NCI-H2196 treated with DMSO at 0.1 percent for 48 hours (cell line): ENCODE data around the gene GPR42.
"Not testable (repeated sequence)": the region's sequence is repeated elsewhere in the genome, so short reads cannot be mapped to it uniquely, and the experiment has no call there.

Experiments
- DNase-seq: peaks from one replicate; lab custom pipeline; 2025; ENCODE audit not compliant: unreplicated experiment; lab: John Stamatoyannopoulos, UW

The GPR42 gene

DNA sequence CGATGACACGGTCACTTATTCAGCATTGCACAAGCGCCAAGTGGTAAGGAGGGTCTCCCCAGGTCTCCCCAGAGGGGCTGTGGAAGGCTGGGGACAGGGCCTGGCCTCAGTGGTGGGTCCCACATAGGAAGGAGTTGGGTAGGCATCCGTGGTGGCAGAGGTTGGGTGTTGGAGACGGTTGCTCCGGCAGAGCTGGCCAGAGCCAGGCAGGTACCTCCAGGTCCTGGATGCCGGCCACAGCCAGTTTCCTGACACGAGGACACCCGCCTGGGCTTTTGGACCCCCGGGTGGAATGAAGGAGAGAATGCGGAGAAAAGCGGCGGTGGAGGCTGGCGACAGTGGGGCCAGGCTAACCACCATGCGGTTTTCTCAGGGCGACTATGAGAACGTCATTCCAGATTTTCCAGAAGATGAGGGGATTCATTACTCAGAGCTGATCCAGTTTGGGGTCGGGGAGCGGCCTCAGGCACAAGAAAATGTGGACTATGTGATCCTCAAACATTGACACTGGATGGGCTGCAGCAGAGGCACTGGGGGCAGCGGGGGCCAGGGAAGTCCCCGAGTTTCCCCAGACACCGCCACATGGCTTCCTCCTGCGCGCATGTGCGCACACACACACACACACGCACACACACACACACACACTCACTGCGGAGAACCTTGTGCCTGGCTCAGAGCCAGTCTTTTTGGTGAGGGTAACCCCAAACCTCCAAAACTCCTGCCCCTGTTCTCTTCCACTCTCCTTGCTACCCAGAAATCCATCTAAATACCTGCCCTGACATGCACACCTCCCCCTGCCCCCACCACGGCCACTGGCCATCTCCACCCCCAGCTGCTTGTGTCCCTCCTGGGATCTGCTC, 24.4 kb upstream of the GPR42 start:
- DNase-seq: no peak

DNA sequence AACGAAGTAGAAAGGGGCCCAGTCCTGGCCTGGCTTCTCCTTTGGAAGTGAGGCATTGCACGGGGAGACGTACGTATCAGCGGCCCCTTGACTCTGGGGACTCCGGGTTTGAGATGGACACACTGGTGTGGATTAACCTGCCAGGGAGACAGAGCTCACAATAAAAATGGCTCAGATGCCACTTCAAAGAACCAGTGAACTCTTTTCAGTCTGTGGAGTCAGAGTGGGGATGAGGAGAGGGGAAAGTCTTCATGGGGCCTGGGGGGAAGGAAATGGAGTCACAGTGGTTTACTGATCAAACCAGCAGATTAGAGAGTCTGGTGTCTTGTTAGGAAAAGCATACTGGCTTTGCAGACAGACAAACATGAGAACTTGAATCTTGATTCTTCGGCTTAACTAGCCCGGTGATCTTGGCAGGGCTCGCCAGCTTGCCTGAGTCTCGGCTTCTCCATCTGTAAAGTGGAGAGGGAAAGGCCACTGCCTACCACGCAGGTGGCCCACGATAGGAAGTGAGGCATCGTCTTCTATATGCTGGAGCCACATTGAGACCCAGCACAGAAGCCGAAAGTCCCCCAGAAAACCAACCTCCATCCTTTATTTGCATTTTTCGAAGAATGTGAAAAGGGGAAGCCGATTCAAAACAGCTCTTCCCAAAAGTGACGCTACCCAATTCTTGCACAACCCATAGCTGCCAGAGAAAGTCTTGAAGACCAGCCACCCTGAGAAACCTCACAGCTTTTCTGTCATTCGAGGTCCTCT, 23.5 kb upstream of the GPR42 start, which contains the start of gene FFAR1:
Gene FFAR1, plus strand, starts transcription at position 732 of the 759 bp plus-strand sequence. CDS start 3,650 bp downstream, outside the sequence.
- no peak for DNase-seq

DNA sequence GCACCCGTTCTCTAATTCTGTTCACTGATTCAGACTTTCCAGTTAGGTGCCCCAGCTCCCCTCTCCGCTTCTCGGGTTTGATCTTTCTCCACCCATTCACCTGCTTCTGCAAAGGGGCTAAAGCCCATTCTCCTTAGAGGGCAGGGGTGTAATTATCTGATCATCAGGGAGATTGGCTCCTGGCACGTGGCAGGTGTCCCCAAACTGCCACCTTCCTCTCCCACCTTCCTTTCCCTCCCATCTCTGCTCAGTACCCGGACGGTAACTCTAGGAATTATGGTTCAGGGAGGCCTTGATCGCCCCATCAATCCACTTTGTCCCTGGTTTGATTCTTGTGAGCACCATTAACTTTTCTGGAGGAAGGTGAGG, 23.0 kb upstream of the GPR42 start:
- DNase-seq: no peak

DNA sequence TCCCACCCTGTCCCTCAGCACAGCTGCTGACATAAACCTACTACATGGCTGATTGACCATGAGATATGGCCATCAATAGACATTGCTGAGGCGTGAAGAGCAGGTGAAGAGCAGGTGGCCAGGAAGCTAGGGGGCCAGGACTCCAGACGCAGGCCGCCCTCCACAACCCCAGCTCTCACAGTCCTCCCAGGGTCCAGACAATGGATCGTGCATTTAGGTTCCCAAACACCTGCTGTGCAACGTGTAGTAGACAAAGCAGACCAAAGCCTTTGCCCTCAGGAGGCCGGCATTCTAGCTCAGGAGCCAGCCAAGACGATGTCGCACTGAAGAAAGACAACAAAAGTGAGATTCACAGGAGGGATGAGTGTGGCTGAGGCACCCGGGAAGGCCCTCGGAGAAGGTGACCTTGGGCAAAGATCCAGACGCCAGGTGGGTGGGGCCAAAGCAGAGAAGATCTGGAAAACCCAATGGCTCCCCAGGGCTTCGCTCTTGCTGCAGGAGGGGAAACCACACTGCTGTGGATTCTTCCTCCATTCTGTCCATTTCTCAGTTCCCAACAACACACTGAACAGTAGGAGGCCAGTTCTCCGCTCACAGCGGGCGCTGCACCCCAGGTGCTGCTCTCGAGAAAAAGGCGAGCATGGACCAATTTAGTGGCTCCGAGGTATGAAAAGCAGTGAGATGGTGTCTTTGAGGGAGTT, 21.8 kb upstream of the GPR42 start:
- no peak for DNase-seq

DNA sequence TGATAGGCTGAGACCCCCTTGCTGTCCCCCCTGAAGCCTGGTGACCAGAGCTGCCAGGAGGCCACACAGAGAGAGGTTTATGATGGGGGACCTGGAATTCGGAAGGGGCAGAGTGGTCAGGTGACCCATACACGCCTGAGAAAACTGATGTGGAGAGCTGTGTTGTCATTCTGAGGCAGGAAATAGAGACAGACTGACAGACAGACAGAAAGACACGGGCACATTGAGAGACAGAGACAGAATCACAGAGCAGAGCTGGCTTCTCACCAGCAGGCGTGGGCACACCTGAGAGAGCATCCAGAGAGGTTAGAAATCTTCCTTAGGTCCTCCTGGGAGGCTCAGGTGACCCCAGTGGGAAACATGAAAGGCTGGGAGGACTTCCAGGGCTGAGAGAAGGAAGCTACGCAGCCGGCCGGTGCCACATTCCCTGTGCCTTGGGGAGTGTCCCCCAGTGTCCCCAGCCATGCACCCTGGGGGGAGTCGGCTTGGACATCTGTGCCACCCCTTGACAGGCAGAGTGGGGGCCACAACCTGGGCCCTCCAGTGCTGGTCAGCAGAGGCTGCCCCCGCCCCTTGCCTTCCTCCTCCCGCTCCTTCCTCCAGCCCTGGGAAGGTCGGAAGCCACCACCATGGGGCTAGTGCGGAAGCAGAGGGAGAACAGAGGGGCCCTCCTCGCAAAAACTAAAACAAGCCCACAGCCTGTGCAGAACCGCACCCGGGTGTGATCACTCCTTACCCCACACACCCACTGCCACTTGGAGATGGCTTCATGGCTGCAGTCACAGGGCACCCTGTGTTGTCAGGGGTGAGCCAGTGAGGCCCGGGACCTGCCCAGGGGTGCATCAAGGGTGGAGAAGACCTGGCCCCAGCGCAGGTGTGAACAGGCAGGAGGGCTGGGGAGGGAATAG, 21.0 kb upstream of the GPR42 start:
- no peak for DNase-seq

DNA sequence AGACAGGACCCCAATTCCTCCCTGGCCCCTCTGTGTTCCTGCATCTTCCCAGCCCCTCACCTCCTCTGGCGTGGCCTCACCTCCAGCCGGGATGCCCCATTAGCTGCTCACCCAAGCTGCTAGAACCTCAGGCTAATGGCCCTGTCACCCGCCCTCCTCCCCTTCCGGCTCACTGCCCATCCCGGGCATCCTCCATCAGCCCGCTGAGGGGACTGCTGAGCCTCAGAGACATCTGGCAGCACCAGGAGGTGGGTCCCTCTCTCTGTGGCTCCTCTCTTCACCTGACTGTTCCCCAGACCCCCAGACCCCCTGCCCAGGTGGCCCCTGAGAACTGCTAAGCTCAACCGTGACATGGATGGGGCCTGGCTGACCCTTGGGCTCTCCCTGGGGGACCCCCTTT, 20.3 kb upstream of the GPR42 start:
- no peak for DNase-seq

DNA sequence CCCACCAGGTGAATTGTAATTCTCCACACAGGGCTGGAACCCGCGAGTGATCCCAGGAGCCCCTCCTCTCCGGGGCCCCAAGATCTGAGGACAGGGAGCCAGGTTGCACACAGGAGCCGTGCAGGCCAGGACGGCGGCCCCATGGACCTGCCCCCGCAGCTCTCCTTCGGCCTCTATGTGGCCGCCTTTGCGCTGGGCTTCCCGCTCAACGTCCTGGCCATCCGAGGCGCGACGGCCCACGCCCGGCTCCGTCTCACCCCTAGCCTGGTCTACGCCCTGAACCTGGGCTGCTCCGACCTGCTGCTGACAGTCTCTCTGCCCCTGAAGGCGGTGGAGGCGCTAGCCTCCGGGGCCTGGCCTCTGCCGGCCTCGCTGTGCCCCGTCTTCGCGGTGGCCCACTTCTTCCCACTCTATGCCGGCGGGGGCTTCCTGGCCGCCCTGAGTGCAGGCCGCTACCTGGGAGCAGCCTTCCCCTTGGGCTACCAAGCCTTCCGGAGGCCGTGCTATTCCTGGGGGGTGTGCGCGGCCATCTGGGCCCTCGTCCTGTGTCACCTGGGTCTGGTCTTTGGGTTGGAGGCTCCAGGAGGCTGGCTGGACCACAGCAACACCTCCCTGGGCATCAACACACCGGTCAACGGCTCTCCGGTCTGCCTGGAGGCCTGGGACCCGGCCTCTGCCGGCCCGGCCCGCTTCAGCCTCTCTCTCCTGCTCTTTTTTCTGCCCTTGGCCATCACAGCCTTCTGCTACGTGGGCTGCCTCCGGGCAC, 19.3 kb upstream of the GPR42 start:
- DNase-seq: no peak

DNA sequence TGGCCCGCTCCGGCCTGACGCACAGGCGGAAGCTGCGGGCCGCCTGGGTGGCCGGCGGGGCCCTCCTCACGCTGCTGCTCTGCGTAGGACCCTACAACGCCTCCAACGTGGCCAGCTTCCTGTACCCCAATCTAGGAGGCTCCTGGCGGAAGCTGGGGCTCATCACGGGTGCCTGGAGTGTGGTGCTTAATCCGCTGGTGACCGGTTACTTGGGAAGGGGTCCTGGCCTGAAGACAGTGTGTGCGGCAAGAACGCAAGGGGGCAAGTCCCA, 18.8 kb upstream of the GPR42 start:
- no peak for DNase-seq

DNA sequence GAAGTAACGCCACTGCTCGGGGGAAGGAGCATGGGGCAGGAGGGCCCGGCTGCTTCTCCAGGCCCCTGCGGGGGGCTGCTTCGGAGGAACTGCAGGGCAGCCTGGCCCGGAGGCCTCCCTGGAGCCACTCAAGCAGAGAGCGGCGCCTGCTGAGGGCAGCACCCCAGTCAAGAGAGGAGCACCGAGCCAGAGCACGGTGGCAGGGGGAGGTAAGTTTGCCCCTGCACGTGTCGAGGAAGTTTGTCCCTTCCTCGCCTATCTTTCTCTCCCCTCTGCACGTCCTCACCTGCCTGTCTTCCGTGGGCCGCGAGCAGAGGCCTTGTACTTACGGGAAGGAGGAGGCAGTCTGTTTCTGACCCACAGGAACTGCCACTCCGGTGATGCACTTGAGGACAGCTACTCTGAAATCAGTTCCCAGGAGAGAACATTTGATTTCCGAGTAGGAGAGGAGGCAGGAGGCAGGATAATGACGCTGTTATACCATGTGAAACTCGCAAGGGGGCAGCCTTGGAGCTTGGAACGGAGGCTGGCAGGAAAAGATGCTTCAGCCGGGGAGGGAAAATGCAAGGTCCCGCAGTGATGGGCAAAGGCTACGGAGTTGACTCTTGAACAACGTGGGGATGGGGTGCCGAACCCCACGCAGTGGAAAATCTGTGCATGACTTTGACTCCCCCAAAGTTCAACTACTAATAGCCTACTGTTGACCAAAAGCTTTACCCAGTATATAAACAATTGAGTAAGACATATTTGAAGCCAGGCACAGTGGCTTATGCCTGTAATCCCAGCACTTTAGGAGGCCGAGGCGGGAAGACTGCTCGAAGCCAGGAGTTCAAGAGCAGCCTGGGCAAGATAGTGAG, 18.2 kb upstream of the GPR42 start:
- peak; percentile 67 for DNase-seq

DNA sequence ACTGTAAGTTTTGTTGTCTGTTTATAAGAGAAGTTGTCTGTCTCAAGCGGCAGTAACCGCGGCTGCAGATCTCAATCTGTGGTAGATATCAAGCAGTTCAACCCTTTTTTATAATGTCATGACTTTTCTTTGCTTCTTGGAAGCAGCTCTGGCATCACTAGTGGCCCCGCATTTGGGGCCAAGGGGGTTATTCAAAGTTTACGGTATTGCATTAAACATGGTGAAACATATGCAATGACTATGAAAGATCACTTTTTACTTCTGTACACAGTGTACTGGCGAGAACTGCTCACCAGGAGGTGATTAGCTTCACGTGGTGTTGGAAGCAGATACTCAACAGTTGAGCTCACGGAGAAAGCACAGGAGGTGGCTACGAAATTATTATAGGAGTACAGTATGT, 17.2 kb upstream of the GPR42 start:
- no peak for DNase-seq

DNA sequence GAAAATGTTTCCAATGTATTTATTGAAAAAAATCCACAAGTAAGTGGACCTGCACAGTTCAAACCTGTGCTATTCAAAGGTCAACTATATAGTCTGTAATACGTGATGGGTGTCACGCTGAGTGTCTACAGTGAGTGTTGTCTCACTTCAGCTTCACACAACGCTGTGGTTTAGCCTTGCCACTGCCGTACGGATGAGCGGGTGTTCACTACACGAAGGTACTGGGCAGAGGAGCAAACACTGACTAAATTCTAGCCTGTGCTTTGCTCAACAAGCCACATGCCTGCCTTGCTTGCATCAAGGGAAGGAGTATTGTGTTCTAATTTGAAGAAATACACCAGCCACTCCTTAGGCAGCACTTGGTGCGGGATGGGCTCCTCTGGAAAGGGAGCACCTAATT, 16.0 kb upstream of the GPR42 start:
- DNase-seq: no peak

DNA sequence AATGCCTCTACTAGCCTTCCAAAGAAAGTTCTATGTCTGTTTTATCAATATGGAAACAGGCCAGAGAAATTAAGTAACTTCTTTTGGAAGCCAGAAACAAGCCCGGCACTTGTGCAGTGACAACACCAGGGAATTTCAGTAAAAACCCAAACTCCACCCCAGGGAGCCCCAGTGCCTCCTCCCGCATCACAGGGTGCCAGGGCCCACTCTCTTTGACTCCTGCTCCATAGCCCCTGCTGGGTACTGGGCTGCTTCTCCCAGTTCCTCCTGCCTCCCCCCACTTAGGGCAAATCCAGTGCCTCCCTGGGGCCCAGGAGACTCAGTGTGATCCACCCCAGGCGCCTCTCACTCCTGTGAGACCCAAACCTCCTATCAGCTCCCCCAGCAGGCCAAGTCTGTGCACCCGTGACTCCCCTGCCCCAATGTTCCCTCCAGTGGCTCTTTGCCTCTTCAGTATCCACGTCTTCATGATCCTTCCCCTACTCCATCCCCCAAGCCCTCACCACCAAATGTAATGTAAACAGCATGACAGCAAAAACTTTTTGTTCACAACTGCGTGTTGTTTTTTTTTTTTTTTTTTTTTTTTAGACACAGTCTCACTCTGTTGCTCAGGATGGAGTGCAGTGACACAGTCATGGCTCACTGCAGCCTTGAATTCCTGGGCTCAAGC, 14.9 kb upstream of the GPR42 start:
- no peak for DNase-seq

DNA sequence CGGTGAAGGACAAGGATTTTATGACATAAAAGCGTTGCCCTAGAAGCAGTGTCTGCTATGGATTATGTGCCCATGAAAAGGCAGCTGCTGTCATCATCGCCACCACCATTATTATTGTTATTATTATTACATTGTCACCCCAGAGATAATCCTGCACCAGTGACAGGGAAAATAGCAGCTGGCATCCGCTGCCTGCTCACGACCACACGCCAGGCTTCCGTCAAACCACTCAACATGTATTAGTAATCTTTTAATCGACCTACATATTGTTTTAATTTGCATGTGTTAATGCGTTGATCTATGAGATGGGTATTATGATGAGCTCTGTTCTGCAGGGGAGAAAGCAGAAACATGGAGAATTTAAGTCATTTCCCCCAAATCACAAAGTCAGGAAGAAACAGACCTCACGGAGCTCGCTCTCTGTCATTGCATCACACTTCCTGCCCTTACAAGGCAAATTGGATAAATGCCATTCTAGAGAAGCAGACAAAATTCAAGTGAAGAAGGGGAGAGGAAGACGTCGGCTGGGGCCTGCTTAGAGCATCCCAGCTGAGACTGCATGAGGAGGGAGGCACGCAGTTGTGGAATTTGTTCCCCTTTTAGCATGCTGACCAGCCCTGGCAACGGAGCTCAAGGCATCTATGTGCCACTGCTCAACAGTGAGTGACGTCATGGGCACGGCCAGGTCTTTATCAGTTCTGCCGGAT, 12.8 kb upstream of the GPR42 start, which contains the start of gene FFAR3:
Gene FFAR3, plus strand, starts transcription at position 594 of the 707 bp plus-strand sequence. CDS start 431 bp downstream, outside the sequence.
- DNase-seq: no peak

DNA sequence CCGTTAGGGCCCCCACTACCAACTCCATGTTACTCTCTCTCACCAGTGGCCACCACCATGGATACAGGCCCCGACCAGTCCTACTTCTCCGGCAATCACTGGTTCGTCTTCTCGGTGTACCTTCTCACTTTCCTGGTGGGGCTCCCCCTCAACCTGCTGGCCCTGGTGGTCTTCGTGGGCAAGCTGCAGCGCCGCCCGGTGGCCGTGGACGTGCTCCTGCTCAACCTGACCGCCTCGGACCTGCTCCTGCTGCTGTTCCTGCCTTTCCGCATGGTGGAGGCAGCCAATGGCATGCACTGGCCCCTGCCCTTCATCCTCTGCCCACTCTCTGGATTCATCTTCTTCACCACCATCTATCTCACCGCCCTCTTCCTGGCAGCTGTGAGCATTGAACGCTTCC, 12.0 kb upstream of the GPR42 start:
- DNase-seq: not testable (repeated sequence)

DNA sequence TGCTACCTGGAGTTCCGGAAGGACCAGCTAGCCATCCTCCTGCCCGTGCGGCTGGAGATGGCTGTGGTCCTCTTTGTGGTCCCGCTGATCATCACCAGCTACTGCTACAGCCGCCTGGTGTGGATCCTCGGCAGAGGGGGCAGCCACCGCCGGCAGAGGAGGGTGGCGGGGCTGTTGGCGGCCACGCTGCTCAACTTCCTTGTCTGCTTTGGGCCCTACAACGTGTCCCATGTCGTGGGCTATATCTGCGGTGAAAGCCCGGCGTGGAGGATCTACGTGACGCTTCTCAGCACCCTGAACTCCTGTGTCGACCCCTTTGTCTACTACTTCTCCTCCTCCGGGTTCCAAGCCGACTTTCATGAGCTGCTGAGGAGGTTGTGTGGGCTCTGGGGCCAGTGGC, 11.5 kb upstream of the GPR42 start:
- not testable (repeated sequence) for DNase-seq

DNA sequence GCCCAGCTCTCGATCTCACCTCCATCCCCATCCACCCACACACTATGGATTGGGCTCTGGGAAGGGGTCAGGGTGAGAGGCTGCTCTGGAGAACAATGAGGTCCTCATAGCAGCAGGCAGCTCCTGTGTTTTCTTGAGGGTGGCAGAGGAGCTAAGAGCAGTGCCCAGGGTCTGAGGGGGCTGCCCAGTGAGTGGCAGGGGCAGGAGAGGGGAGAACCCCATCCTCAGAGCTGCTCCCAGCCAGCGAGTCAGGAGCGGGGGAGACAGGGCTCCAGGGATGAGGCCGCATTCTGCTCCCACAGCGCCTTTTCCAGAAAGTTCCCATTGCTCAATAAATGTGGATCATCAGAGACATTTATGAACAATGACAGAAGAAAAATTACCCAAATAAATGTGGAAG, 10.8 kb upstream of the GPR42 start:
- DNase-seq: not testable (repeated sequence)

DNA sequence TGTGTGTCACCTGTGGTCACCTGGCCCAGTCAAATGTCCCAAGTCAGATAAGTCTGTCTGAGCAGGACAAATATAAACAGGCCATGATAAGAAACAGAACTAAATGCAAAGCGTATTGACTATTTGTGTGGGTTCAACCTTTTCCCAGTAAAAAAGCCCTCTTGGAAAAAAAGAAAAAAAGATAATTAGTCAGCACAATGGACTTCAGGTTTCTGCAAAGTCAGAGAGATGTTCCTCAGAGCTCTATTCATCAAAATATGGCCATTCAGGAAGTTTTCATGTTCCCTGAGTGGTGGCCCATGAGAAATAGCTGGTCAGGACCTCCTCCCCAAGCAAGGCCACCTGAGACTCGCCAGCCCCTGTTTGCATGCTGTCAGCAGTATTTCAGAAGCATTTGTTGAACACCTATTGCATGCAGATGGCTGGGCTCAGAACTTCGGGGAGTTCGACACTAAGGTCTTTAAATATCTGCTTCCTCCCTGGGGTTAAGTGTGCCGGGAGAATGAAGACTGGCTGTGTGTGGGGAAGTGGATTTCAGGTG, 9.9 kb upstream of the GPR42 start:
- no peak for DNase-seq
